ENCODE measurements around the gene C2CD4C.
"Not testable (repeated sequence)": the region's sequence is repeated elsewhere in the genome, so short reads cannot be mapped to it uniquely, and the experiment has no call there.

C2CD4C gene

GRCh38 chr19:408902-409515 lies at the start of gene C2CD4C:
Gene C2CD4C, minus strand, starts transcription at chr19:409147. Its CDS starts 786 bp downstream, at chr19:408361.
- no peak for DNase-seq

- DNase-seq: no peak
Measured at GRCh38 chr19:458091-459042, 49.4 kb upstream of the C2CD4C start.

- no peak for DNase-seq
Measured at GRCh38 chr19:457636-458035, 48.7 kb upstream of the C2CD4C start.

GRCh38 chr19:456547-457110 lies 47.7 kb upstream of the C2CD4C start:
- no peak for DNase-seq

- no peak for DNase-seq
Measured at GRCh38 chr19:455851-456546, 47.1 kb upstream of the C2CD4C start.

GRCh38 chr19:455031-455705 lies 46.2 kb upstream of the C2CD4C start:
- DNase-seq: no peak

- no peak for DNase-seq
Measured at GRCh38 chr19:453606-454005, 44.7 kb upstream of the C2CD4C start.

GRCh38 chr19:452829-453228 lies 43.9 kb upstream of the C2CD4C start:
- no peak for DNase-seq

- not testable (repeated sequence) for DNase-seq
Measured at GRCh38 chr19:450912-451481, 42.0 kb upstream of the C2CD4C start.

- DNase-seq: no peak
Measured at GRCh38 chr19:449916-450315, 41.0 kb upstream of the C2CD4C start.

GRCh38 chr19:447816-448560 lies 39.0 kb upstream of the C2CD4C start:
- DNase-seq: no peak

GRCh38 chr19:447064-447426 lies 38.1 kb upstream of the C2CD4C start:
- no peak for DNase-seq

GRCh38 chr19:444677-445210 lies 35.8 kb upstream of the C2CD4C start:
- DNase-seq: no peak

GRCh38 chr19:443005-443404 lies 34.1 kb upstream of the C2CD4C start:
- no peak for DNase-seq

- no peak for DNase-seq
Measured at GRCh38 chr19:442085-442484, 33.1 kb upstream of the C2CD4C start.

GRCh38 chr19:441213-441836 lies 32.4 kb upstream of the C2CD4C start:
- DNase-seq: no peak

GRCh38 chr19:440391-441212 lies 31.7 kb upstream of the C2CD4C start:
- no peak for DNase-seq

- DNase-seq: no peak
Measured at GRCh38 chr19:439167-439900, 30.4 kb upstream of the C2CD4C start.

GRCh38 chr19:438416-438958 lies 29.5 kb upstream of the C2CD4C start:
- DNase-seq: no peak
